ENCODE results near the gene LAMA2. TPM values are rescaled to one million over a fixed set of nuclear protein-coding genes. Genes with fewer than 3 reads are reported as not detected.

LAMA2 gene
- total RNA-seq, 1 experiment from 2014 or later: 3.7 TPM

DNA sequence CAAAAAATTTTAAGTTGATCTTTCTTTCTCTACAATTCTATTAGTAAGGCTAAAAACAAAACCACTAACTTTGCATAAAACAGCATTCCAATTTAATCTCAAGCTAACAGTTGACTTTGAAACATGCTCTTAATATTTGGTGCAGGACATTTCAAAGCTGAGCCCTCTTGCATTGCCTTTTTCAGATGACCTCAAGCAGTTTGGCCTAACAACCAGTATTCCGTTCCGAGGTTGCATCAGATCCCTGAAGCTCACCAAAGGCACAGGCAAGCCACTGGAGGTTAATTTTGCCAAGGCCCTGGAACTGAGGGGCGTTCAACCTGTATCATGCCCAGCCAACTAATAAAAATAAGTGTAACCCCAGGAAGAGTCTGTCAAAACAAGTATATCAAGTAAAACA, 633.1 kb downstream of the LAMA2 start:
- DNase-seq (ENCODE audit: low spot score): no peak

DNA sequence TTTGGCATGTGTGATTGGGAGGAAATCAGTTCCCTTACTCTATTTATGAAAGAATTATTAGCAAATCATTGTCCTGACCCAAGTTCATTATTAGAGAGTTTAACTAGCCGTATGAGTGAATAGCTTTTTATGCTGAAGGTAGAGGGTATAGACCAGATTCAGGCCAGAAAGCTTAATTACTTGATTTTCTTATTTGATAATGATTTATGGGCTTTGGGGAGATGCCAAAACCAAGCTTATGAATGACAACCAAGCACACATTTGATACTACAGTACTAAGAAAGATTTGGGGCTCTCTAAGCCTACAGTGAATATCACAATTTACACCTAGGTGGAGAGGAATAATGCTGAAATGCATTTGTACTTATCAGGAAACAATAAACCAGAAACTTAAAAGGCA, 633.8 kb downstream of the LAMA2 start:
- DNase-seq (ENCODE audit: low spot score): no peak

DNA sequence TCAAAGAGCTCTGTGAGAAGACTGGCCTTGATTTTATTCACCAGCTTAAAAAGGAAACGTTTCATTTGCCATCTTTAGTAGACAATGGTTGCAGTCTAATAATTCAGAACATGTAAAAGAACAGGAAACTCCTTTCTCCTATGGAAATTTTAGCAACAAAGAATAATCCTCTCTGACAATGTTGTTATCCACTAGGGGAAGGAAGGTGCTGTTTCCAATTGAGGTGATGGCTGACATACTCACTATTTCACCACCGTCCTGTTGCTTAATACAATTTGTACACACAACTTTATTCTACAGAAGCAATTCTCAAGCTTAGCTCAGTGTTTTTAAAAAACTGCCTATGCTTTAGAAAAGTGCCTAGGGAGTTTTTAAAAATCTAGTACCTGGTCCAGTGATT, 634.4 kb downstream of the LAMA2 start:
- no peak for DNase-seq (ENCODE audit: low spot score)

DNA sequence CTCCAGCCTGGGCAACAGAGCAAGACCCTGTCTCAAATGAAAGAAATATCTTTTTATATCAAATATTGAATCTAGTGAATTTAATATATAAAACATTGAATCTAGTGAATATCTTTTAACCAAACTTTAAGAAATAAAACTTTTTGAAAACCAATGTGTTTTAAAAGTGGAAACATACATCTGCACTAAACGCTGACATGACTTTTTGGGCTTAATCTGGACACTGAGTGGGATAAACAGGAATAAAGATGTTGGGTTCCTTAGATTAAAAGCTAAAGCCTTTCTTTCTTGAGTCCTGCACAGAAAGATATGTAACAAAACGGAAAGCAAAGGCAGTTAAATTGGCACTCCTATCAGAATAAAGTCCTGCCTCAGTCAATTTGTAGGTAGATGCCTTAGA, 636.8 kb downstream of the LAMA2 start:
- DNase-seq (ENCODE audit: low spot score): no peak

DNA sequence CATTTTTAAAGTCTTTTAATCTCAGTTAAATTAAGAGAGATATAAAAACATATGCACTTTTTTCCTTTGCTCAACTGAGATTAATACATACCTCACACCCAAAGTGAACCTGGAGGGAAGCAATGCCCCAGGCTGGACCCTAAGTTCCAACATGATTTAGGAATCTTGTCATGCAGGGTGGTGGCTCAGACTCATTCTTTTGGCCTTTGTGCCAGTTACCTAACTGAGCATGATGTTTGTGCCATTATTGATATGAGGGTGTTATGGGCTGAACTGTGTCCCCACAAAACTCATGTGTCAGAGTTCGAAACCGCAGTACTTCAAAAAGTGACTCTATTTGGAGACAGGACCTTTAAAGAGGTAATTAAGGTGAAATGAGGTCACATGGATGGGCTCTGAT, 639.0 kb downstream of the LAMA2 start:
- DNase-seq (ENCODE audit: low spot score): no peak

- DNase-seq (ENCODE audit: low spot score): no peak
Measured at GRCh38 chr6:129523816-129524215, 640.9 kb downstream of the LAMA2 start.

GRCh38 chr6:129525055-129525454, 642.1 kb downstream of the LAMA2 start:
- no peak for DNase-seq (ENCODE audit: low spot score)

DNA sequence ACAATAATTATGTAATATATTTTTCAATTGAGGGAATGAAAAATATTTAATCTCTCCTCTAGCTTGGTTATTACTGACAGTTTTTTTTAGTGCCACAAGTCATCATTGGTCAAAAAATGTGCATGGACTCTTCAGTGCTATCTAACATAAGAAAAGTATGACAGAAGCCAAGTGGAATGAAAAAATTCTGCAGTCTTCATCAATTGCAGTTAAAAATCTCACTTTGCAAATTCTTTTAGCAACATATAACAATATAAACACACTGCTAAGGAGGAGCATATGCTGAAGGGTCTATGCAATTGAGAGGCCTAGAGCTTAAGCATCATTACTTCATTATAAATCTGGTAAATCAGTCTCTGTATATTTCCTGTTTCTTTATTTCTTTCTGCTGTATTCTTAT, 652.0 kb downstream of the LAMA2 start:
- no peak for DNase-seq (ENCODE audit: low spot score)

DNA sequence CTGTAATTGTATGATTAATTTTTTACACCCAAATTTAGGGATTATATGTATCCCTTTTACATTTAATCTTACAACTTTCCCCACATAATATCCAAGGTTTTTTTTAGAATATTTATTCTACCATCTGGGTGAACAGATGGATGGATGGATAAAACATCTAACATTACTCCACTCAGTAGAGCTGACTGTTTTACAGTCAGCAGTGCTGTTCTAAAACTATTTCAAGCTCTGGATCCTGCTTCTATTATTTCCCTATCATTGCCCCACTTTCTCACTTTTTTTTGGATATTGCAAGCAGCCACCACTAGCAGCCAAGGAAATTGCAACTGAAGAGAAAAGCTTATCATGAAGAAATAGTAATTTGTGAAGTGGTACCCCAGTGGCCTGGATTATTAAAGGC, 653.3 kb downstream of the LAMA2 start:
- DNase-seq (ENCODE audit: low spot score): no peak

DNA sequence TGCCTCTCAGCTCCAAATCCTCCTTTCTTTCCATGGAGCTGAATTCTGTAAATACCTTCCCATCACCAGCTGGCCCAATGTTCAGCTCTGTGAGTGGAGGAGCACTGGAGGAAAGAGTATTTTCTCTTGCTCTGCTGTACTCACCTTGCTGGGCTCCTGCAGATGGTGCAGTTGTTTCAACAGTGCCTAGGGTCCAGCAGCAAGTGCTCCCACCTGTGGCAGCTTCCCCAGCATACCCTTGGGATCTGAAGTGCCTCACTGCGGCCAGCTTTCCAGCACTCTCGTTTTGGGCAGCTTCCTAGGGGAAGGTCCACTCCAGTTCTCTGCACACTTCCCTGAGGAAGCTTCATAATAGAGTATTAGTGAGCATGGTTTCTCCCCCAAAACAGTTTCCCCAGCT, 656.1 kb downstream of the LAMA2 start:
- DNase-seq (ENCODE audit: low spot score): no peak

GRCh38 chr6:129542705-129543104, 659.8 kb downstream of the LAMA2 start:
- DNase-seq (ENCODE audit: low spot score): no peak

DNA sequence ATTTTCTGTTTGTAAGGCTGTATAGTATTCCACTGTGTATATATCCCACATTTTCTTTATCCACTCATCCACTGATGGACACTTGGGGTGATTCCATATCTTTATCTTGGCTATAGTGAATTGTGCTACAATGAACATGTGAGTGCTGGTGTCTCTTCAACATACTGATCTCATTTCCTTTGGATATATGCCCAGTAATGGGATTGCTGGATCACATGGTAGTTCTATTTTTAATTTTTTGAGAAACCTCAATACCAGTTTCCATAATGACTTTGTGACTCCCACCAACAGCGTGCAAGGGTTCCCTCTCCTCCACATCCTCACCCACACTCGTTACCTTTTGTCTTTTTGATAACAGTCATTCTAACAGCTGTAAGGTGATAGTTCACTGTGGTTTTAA, 661.0 kb downstream of the LAMA2 start:
- peak; percentile 10 for DNase-seq (ENCODE audit: low spot score)

DNA sequence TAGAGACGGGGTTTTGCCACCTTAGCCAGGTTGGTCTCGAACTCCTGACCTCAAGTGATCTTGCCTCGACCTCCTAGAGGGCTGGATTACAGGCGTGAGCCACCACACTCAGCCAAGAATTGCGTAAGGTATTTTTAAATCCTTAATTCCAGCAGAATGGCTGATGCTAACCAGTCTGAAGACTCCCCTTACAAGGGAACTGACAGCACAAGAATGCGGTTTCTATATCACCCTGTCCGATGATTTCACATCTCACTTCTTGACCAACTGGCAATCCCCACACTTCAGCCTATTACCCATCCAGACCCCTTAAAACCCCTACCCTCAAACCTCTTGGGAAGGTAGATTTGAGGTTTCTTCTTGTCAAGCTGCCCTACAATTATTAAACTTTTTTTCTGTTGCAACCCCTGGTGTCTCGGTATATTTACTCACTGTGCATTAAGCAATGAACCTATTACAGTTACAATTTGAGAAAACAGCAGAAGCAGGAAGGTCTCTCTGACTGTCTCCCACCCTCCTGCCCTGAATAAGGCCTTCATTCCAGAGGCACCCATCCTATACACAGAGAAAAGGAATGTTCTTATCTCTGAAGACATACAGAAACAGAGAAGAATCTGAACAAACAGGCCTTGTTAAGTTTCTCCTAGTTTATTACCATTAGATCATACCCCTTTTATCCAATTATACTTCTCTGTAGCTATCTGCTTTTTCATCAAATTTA, 662.1 kb downstream of the LAMA2 start:
- DNase-seq (ENCODE audit: low spot score): no peak

DNA sequence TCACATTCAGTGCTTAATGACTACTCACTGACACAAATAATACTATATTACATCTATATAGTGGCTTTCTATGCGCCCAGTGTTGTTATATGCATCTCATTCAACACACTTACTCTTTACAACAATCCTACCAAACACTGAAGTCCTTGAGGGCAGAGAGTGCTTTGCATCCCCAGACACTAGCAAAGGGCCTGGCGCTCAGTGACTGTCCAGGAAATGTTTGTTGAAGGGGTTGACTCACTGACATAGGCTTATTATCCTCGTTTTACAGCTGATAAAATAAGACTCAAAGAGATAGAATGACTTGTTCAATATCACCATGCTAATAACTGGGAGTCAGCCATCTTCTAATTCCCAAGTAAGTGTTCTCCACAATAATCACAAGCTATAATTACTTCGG, 663.8 kb downstream of the LAMA2 start:
- DNase-seq (ENCODE audit: low spot score): no peak

- no peak for DNase-seq (ENCODE audit: low spot score)
Measured at GRCh38 chr6:129551486-129551885, 668.5 kb downstream of the LAMA2 start.

DNA sequence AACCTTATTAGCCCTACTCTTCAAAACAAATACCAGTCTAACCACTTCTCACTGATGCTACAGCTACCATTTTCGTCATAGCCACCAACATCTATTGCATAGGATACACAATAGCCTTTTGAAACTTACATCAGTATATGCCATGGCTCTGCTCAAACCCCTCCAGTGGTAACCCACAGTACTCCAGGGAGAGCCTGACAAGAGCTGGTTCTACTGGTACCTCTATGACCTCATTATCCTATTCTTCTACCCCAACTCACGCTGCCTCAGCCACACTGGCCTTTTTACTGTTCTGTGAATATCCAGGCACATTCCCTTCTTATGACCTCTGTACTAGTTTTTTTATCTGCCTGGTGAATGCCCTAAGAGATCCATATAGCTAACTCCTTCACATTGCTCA, 669.5 kb downstream of the LAMA2 start:
- DNase-seq (ENCODE audit: low spot score): no peak

DNA sequence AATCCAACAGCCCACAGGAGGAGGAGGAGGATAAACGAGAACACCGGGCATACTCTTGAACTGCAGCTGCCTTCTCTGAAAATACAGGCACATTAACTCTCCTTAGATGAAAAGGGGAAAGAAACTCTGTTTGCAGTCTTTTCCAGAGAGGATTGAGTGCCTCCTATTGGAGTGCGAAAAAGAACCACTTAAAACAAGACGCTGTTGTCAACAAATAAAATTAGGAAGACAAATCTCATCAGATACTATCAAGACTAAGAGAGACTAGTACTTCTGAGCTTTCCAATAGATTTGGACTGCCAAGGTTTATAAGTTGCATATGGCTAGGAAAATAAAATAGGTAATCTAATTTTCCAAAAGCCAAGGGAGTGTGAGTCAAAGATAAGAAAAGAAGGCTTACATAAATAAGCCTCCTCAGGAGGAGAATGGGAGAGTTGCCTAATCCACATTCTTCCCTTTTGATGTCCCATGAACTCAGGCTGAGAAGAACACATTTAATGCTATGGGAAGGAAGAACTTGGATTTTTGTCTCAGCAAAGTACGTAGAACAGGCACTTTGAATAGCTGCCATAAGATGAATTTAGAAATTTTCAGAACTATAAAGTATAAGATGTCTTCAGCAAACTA, 672.4 kb downstream of the LAMA2 start:
- no peak for DNase-seq (ENCODE audit: low spot score)

DNA sequence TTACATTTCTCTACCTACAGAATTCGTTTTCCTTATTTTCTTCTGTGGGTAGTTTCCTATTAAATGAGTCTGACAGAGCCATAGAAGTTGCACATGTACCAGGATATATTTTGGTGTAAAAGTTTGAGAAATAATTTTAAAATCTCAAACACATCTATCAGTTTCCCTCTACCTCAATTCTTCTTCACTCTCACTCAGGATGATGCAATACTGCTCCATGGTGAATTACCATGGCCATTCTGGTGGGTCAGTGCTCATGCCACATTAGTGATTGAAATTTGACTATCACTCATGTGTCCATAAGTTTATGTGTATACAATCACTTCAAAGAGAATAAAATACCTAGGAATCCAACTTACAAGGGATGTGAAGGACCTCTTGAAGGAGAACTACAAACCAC, 675.3 kb downstream of the LAMA2 start:
- DNase-seq (ENCODE audit: low spot score): no peak

GRCh38 chr6:129565366-129565765, 682.4 kb downstream of the LAMA2 start:
- no peak for DNase-seq (ENCODE audit: low spot score)

- DNase-seq (ENCODE audit: low spot score): no peak
Measured at GRCh38 chr6:129565811-129566210, 682.9 kb downstream of the LAMA2 start.

All from A172 (cell line).